ENCODE results near the gene PPFIBP1. TPM values are rescaled to one million over a fixed set of nuclear protein-coding genes. Genes with fewer than 3 reads are reported as not detected.

Gene PPFIBP1
- total and polyA plus RNA-seq, 2 of the 8 experiments (the other 6 are each of a cell fraction or from before 2014, with no cell fraction given) = 7.7 to 31.3 TPM

DNA sequence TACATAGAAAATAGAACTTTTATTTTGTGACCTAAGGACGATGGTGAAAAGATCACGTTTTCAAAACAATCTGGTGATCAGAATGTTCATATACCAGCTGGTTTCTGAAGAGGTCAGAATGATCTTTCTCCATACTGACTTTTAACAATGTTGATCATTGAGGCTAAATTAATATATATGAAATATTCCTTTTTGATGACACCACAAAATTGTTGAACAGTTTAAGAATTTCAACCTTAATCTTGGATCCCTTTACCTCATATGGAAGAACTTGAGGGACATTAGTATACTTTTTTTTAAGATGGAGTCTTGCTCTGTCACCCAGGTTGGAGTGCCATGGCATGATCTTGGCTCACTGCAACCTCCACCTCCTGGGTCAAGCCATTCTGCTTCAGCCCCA is 169.4 kb downstream of the PPFIBP1 start:
- no peak overlapping the region for H3K23ac ChIP-seq (ENCODE audit: insufficient read length)
- H3K4me1 ChIP-seq (replicated peaks in 1 of 4; ENCODE audit: control insufficient read depth in 3 of 4, insufficient read depth in 4 of 4, low read length in 3 of 4) = no peaks in the 10 kb centered on the region
- no peak overlapping the region for H3K4me2 ChIP-seq (ENCODE audit: insufficient read depth in 1 of 2, low read depth in 2 of 2, low read length in 2 of 2)
- no peaks in the 10 kb centered on the region for H3K79me1 ChIP-seq (ENCODE audit: low read depth, low read length)
- no peak overlapping the region for H2BK15ac ChIP-seq (ENCODE audit: low read length)
- CTCF ChIA-PET (ENCODE audit: partially characterized antibody) = interaction anchor here (0.8 kb wide), 1 partner anchor 295 kb away, joined by 3 read pairs; no protein-coding TSS in a partner anchor
- peaks cover 0 to 4% (median 3%) of the 10 kb centered on the region in 4 experiments; a peak in 3 of 8 replicates for H3K36me3 ChIP-seq (ENCODE audit: control insufficient read depth in 2 of 4, insufficient read depth in 4 of 4, low read length in 3 of 4)
- H2BK20ac ChIP-seq (ENCODE audit: low read length) = no peak overlapping the region
- no peaks in the 10 kb centered on the region for H3K27me3 ChIP-seq (replicated peaks in 1 of 4; ENCODE audit: control insufficient read depth in 3 of 4, extremely low read depth in 1 of 4, insufficient read depth in 3 of 4, low read length in 3 of 4)
- H2BK5ac ChIP-seq (ENCODE audit: low read depth, low read length) = no peak overlapping the region
- H3K9me3 ChIP-seq (ENCODE audit: insufficient read depth in 2 of 2, low read depth in 1 of 2, low read length in 1 of 2) = no peaks in the 10 kb centered on the region
- no peak for DNase-seq (ENCODE audit: low read depth in 1 of 2, low spot score in 2 of 2)
- no peak for FAIRE-seq
- H3K23me2 ChIP-seq (ENCODE audit: low read depth, low read length) = no peaks in the 10 kb centered on the region
- TF ChIP-seq SP4 (IDR thresholded peaks at IDR 0.05; ENCODE audit: low read length) (no peak), CHD1 (IDR thresholded peaks at IDR 0.05; ENCODE audit: low read depth, low read length) (no peak), JUN (IDR thresholded peaks at IDR 0.05; ENCODE audit: low read depth, low read length) (no peak), HDAC6 (IDR thresholded peaks at IDR 0.05; ENCODE audit: low read depth, low read length) (no peak), CBX8 (IDR thresholded peaks at IDR 0.05; ENCODE audit: borderline replicate concordance, low read depth, low read length) (no peak), NANOG (IDR thresholded peaks at IDR 0.05; ENCODE audit: insufficient read depth, low read depth, low read length, poor library complexity, severe bottlenecking) (no peak), POLR2AphosphoS5 (IDR thresholded peaks at IDR 0.05; ENCODE audit: low read depth, low read length) (no peak), RFX5 (IDR thresholded peaks at IDR 0.05; ENCODE audit: borderline replicate concordance, low read depth, low read length) (no peak), SRF (IDR thresholded peaks at IDR 0.05; ENCODE audit: low read depth, low read length) (no peak), YY1 (IDR thresholded peaks at IDR 0.05; ENCODE audit: low read depth, low read length) (no peak), EZH2 (IDR thresholded peaks at IDR 0.05; ENCODE audit: low read depth, low read length, severe bottlenecking) (no peak), CEBPB (IDR thresholded peaks at IDR 0.05; ENCODE audit: low read depth, low read length) (no peak), SAP30 (IDR thresholded peaks at IDR 0.05; ENCODE audit: insufficient read depth, insufficient replicate concordance, low read length) (no peak), KDM1A (IDR thresholded peaks at IDR 0.05; ENCODE audit: borderline replicate concordance, low read length) (no peak)
- H3K4ac ChIP-seq (replicated peaks; ENCODE audit: insufficient read length, low read depth, low read length) = no peak overlapping the region
- POLR2A ChIA-PET (ENCODE audit: partially characterized antibody) = no interaction called here
- no peak overlapping the region for H3K14ac ChIP-seq (ENCODE audit: insufficient read length)
- H4K5ac ChIP-seq (ENCODE audit: insufficient read length, low read depth, low read length) = no peak overlapping the region
- H3K4me3 ChIP-seq (ENCODE audit: extremely low read depth in 1 of 4, insufficient read depth in 2 of 4, low read depth in 3 of 4, low read length in 4 of 4) = no peak overlapping the region
- no peak overlapping the region for H3K56ac ChIP-seq (replicated peaks; ENCODE audit: insufficient read length, low read depth, low read length)
- H2AK5ac ChIP-seq (ENCODE audit: low read depth, low read length) = no peak overlapping the region
- WGBS, 2 experiments (ENCODE audit: extremely low coverage in 1 of 2, insufficient coverage in 1 of 2, insufficient read length in 1 of 2, insufficient replicate concordance in 2 of 2, low coverage in 1 of 2, low lambda C conversion rate in 2 of 2, missing lambda C conversion rate in 1 of 2) = 92% methylated on average over 2 of the region's 2 CpGs; no CpG with 5 or more reads in 1 of the 2 experiments
- no peak overlapping the region for H4K91ac ChIP-seq (replicated peaks; ENCODE audit: insufficient read length, low read length)
- no peak overlapping the region for H4K8ac ChIP-seq (ENCODE audit: extremely low read depth, insufficient read depth, low read length)
- H3K79me2 ChIP-seq (ENCODE audit: control insufficient read depth in 1 of 2, insufficient read depth in 2 of 2, low read length in 2 of 2) = no peaks in the 10 kb centered on the region
- no peak overlapping the region for H3K27ac ChIP-seq (ENCODE audit: low read depth, low read length)
- no peak overlapping the region for H2BK120ac ChIP-seq (replicated peaks; ENCODE audit: low read depth, low read length)
- H3K9ac ChIP-seq (replicated peaks in 1 of 4; ENCODE audit: extremely low read depth in 1 of 4, low read depth in 3 of 4, low read length in 3 of 4) = no peak overlapping the region
- H4K20me1 ChIP-seq (replicated peaks in 1 of 2; ENCODE audit: control insufficient read depth in 1 of 2, insufficient read depth in 2 of 2, low read length in 2 of 2) = peaks cover 0 to 2% of the 10 kb centered on the region in 2 experiments
- H2AFZ ChIP-seq (ENCODE audit: low read length) = no peak overlapping the region
- H2BK12ac ChIP-seq (ENCODE audit: low read depth, low read length) = no peak overlapping the region
- no peak overlapping the region for H3K18ac ChIP-seq (ENCODE audit: extremely low read depth, low read length)

Measured in H1 (cell line).